Kidney (tissue), 14 donors: Measurements from ENCODE around the gene C3orf70. TPM values are rescaled to one million over a fixed set of nuclear protein-coding genes. Genes with fewer than 3 reads are reported as not detected.

Experiments used
- DNase-seq, 5 donors: peaks; one replicate each; pipeline ENCODE4 v3.0.0-alpha.2; 2013 to 2020
- FAIRE-seq: peaks from 2 replicates; lab custom pipeline; 2012; peaks lifted over from hg19 to GRCh38; lab: Jason Lieb, UNC
- H3K27ac ChIP-seq, 2 donors: one replicate each; pipeline ENCODE4 v1.7.0; 2013; ENCODE audit warnings: low read depth in 2 of 2, low read length in 2 of 2, inconsistent platforms in 1 of 2
- H3K27me3 ChIP-seq: one replicate; pipeline ENCODE4 v1.7.1; 2013; ENCODE audit warnings: low read length, inconsistent platforms; ENCODE audit not compliant: control insufficient read depth, insufficient read depth
- H3K36me3 ChIP-seq, 3 donors: one replicate each; pipeline versions ENCODE4 v1.7.0 to v1.7.1; 2013; ENCODE audit warnings: low read length in 3 of 3, control low read depth in 1 of 3, inconsistent platforms in 1 of 3; ENCODE audit not compliant: insufficient read depth in 3 of 3, control insufficient read depth in 2 of 3
- H3K4me1 ChIP-seq, 3 donors: one replicate each; pipeline versions ENCODE4 v1.7.0 to v1.7.1; 2013; ENCODE audit warnings: low read length in 3 of 3, inconsistent platforms in 1 of 3, low read depth in 1 of 3; ENCODE audit not compliant: control insufficient read depth in 2 of 3, insufficient read depth in 2 of 3
- H3K4me3 ChIP-seq, 3 donors: one replicate each; pipeline versions ENCODE4 v1.7.0 to v1.8.1; 2013; ENCODE audit warnings: low read length in 3 of 3, control low read depth in 1 of 3, inconsistent platforms in 1 of 3
- H3K9ac ChIP-seq, 3 donors: one replicate each; pipeline versions ENCODE4 v1.7.0 to v1.7.1; 2013; ENCODE audit warnings: low read length in 3 of 3, control low read depth in 1 of 3, inconsistent platforms in 1 of 3
- H3K9me3 ChIP-seq, 3 donors: one replicate each; pipeline versions ENCODE4 v1.7.0 to v1.7.1; 2013; ENCODE audit warnings: low read length in 3 of 3, control low read depth in 1 of 3, inconsistent platforms in 1 of 3; ENCODE audit not compliant: control insufficient read depth in 2 of 3, insufficient read depth in 1 of 3
- intact Hi-C: fragments of 100-400 bp; cut with DNase I; formaldehyde crosslinking; loops from one replicate; pipeline ENCODE4 v1.11.1; 2022
- polyA plus RNA-seq: library from polyadenylated mRNA; stranded (reverse); fragments of 350-450 nt; fragmentation: Illumina TruSeq; extraction: RNeasy Lipid Tissue Mini Kit (QIAGEN cat#74804); gene quantifications from one replicate; pipeline ENCODE4 v1.2.3, GENCODE V29; 2014; ENCODE audit warnings: low read depth, low replicate concordance; ENCODE audit not compliant: insufficient read depth
- total RNA-seq: library from RNA; stranded (reverse); fragmentation: NEBNext Ultra II Directional; extraction: Animal tissue kit (Norgen Biotek cat#: 25700); gene quantifications from one replicate; pipeline ENCODE4 v1.2.1, GENCODE V29; 2021
- TF ChIP-seq, protein P1 (sequence below): IDR thresholded peaks from 3 replicates; pipeline ENCODE4 v1.5.1; 2012; ENCODE audit warnings: mild to moderate bottlenecking, moderate library complexity, borderline replicate concordance; ENCODE audit not compliant: insufficient read depth; ENCODE audit errors: extremely low read depth
- donor health status: control.
- donor health status: control.
- donor health status: control.
- donor health status: control.
- donor health status: control.
- donor health status: DM: yes; HTN: yes; CAD: no.
- donor health status: Normal renal cell carcinoma (clear cell type).

C3orf70 gene
- total and polyA plus RNA-seq, 2 donors from 2014 or later, result 0.69 to 2.8 TPM

DNA sequence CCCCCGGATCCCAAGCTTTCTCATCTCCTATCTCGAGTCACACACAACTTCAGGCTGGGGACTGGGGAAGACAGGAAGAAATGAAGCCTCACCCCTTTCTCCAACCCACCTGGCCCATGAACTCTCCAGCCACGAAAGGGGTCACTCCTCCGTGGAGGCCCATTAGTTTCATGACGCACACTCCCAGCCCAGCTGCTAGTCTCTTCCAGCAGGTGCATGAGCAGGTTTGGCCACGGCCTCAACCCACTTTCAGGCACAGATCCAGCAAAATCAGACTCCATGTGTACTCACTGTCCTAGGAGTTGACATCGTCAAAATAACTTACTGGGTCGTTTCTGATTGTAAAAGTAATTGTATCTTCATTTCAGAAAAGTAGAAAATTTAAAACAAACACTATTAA, 76.6 kb downstream of the C3orf70 start:
- DNase-seq, result no peak
- intact Hi-C loops, result no loop called here
- Histone ChIP-seq H3K9ac (no peak overlapping the region), H3K4me1 (peaks cover 0 to 2% (median 0%) of the 10 kb centered on the region in 3 donors), H3K9me3 (no peaks in the 10 kb centered on the region), H3K36me3 (no peaks in the 10 kb centered on the region), H3K27ac (no peak overlapping the region), H3K27me3 (no peaks in the 10 kb centered on the region), H3K4me3 (no peak overlapping the region)
- TF ChIP-seq, protein P1, sequence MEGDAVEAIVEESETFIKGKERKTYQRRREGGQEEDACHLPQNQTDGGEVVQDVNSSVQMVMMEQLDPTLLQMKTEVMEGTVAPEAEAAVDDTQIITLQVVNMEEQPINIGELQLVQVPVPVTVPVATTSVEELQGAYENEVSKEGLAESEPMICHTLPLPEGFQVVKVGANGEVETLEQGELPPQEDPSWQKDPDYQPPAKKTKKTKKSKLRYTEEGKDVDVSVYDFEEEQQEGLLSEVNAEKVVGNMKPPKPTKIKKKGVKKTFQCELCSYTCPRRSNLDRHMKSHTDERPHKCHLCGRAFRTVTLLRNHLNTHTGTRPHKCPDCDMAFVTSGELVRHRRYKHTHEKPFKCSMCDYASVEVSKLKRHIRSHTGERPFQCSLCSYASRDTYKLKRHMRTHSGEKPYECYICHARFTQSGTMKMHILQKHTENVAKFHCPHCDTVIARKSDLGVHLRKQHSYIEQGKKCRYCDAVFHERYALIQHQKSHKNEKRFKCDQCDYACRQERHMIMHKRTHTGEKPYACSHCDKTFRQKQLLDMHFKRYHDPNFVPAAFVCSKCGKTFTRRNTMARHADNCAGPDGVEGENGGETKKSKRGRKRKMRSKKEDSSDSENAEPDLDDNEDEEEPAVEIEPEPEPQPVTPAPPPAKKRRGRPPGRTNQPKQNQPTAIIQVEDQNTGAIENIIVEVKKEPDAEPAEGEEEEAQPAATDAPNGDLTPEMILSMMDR, result no peak
- no peak for FAIRE-seq

DNA sequence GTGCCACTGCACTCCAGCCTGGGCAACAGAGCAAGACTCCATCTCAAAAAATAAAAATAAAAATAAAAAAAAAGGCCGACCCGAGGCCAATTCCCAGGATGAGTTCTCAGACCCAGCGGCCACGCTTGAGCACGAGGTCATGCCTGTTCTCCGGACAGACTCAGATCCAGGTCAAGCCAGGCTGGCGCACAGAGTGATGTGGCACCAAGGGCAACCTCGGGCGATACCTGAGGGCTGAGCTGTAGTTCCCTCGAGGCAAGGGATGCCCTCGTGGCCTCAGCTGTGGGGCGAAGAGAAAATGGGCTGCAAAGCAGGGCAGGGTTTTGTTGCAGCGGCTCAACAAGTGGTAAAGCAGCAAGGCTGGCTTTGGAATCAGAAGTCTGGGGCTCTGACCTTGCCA, 77.3 kb downstream of the C3orf70 start:
- Histone ChIP-seq H3K9ac (no peak overlapping the region), H3K4me1 (peaks cover 0 to 2% (median 0%) of the 10 kb centered on the region in 3 donors), H3K27ac (no peak overlapping the region), H3K9me3 (no peaks in the 10 kb centered on the region), H3K4me3 (no peak overlapping the region), H3K36me3 (no peaks in the 10 kb centered on the region), H3K27me3 (no peaks in the 10 kb centered on the region)
- intact Hi-C loops, result no loop called here
- DNase-seq (peak in 1 of 5 donors; percentile 63), FAIRE-seq (no peak)
- TF ChIP-seq, protein P1, result no peak

DNA sequence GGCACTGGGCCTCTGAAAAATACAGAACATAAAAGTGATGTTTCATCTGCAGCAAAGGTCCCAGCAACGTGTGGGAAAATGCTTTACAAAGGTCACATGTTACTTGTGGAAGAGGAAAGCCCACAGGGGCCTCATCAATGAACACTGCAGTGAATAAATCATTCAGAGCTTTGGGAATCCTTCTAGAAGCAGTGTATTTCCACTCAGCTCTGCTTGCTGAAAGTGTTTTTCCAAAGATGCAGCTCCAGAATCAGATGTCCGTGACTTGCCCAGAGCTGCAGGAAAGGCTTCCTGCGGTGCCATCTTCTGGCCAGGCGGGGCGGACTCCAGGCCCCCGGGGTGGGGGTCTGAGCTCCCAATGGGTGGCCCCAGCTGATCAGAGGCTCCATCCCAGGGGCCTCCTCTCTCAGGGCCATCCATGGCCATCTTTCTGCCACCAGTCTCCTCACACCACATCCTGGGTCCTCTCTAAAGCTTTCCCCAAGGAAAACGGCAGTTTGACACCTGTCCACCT, 81.5 kb downstream of the C3orf70 start:
- no peaks in the 10 kb centered on the region for H3K4me1 ChIP-seq
- no peaks in the 10 kb centered on the region for H3K36me3 ChIP-seq
- H3K27ac ChIP-seq, result no peak overlapping the region
- TF ChIP-seq, protein P1, result no peak
- H3K9ac ChIP-seq, result no peak overlapping the region
- intact Hi-C loops, result no loop called here
- no peaks in the 10 kb centered on the region for H3K9me3 ChIP-seq
- DNase-seq, result no peak
- FAIRE-seq, result no peak
- no peak overlapping the region for H3K4me3 ChIP-seq
- no peaks in the 10 kb centered on the region for H3K27me3 ChIP-seq
